Vagina (tissue), 2 donors: ENCODE data around the gene CHMP5.

Experiments used
- CTCF ChIP-seq, 3 experiments: fragments of 450-650 bp in 2 of 3; fragments of 200-600 bp in 1 of 3; sonication (generic) in 1 of 3; IDR thresholded peaks; one replicate each; pipeline ENCODE4 v1.5.1; 2017 to 2019; ENCODE audit warnings: antibody characterized with exemption in 3 of 3, mild to moderate bottlenecking in 2 of 3, moderate library complexity in 2 of 3
- POLR2A ChIP-seq, 2 donors: fragments of 450-650 bp; IDR thresholded peaks; one replicate each; pipeline ENCODE4 v1.6.1; 2017; ENCODE audit warnings: antibody characterized with exemption in 2 of 2, mild to moderate bottlenecking in 2 of 2, moderate library complexity in 2 of 2

- TF ChIP-seq CTCF (IDR thresholded peaks at IDR 0.05) = no peak
- no peak for TF ChIP-seq POLR2A (IDR thresholded peaks at IDR 0.05)
Measured at GRCh38 chr9:33289496-33289895, 24.6 kb downstream of the CHMP5 start.
